K562 (cell line): ENCODE results near the gene NR2F2. TPM values are rescaled to one million over a fixed set of nuclear protein-coding genes. Genes with fewer than 3 reads are reported as not detected.
A peak's percentile ranks its signal among the peaks of the same experiment; 100 is the strongest.

Experiments
- CBFA2T2 ChIP-seq: fragments of 450-650 bp; conservative IDR thresholded peaks from 2 replicates; pipeline ENCODE4 v1.6.1; 2017; ENCODE audit warnings: mild to moderate bottlenecking
- CHD2 ChIP-seq: IDR thresholded peaks from 2 replicates; pipeline ENCODE4 v1.6.1; 2011; ENCODE audit warnings: low read depth, low read length
- EP400 ChIP-seq: fragments of 450-650 bp; IDR thresholded peaks from 2 replicates; pipeline ENCODE4 v1.6.1; 2017; ENCODE audit warnings: antibody characterized with exemption, mild to moderate bottlenecking, moderate library complexity
- HSF4 ChIP-seq: fragments of 250-450 bp; sonication (Bioruptor Pico); IDR thresholded peaks from 2 replicates; pipeline ENCODE4 v2.1.2; 2022; ENCODE audit warnings: mild to moderate bottlenecking, moderate library complexity, borderline replicate concordance
- MGA ChIP-seq: fragments of 450-650 bp; IDR thresholded peaks from 2 replicates; pipeline ENCODE4 v1.6.1; 2016; ENCODE audit warnings: mild to moderate bottlenecking, moderate library complexity
- NR2C1 ChIP-seq, 2 experiments: fragments of 450-650 bp; IDR thresholded peaks; 2 replicates each; pipeline ENCODE4 v1.6.1; 2017; ENCODE audit warnings: mild to moderate bottlenecking in 2 of 2, antibody characterized with exemption in 1 of 2, inconsistent platforms in 1 of 2, missing compliant biosample characterization in 1 of 2, missing genetic modification characterization in 1 of 2
- NRF1 ChIP-seq, 2 experiments: fragments of 450-650 bp; IDR thresholded peaks in 1 of 2; conservative IDR thresholded peaks in 1 of 2; 2 replicates each; pipeline ENCODE4 v1.6.1; 2014; ENCODE audit warnings: mild to moderate bottlenecking in 2 of 2
- POLR2G ChIP-seq: fragments of 200-400 bp; formaldehyde crosslinking; IDR thresholded peaks from 2 replicates; pipeline ENCODE4 v1.6.1; 2017; ENCODE audit warnings: low read depth, mild to moderate bottlenecking, antibody characterized with exemption, low read length, moderate library complexity
- PRPF4 ChIP-seq: fragments of 200-400 bp; formaldehyde crosslinking; IDR thresholded peaks from one replicate; pipeline ENCODE4 v1.6.1; 2017; ENCODE audit warnings: low read length, low read depth, mild to moderate bottlenecking; ENCODE audit not compliant: insufficient read depth, poor library complexity, severe bottlenecking
- RFX5 ChIP-seq: IDR thresholded peaks from 2 replicates; pipeline ENCODE4 v1.6.1; 2011; ENCODE audit warnings: low read depth, mild to moderate bottlenecking, improper control_type of control experiment, low read length
- SMARCB1 ChIP-seq: IDR thresholded peaks from 2 replicates; pipeline ENCODE4 v1.6.1; 2011; ENCODE audit warnings: improper control_type of control experiment, low read depth; ENCODE audit not compliant: insufficient read length
- SNIP1 ChIP-seq: fragments of 450-650 bp; IDR thresholded peaks from 2 replicates; pipeline ENCODE4 v1.7.1; 2017; ENCODE audit warnings: low read depth, mild to moderate bottlenecking
- ZNF347 ChIP-seq: fragments of 450-650 bp; formaldehyde crosslinking; IDR thresholded peaks from 2 replicates; pipeline ENCODE4 v1.4.0; 2020; ENCODE audit warnings: low read depth, mild to moderate bottlenecking, moderate library complexity
- polyA plus RNA-seq, 8 experiments: library from polyadenylated mRNA; depleted of rRNA in 4 of 8; stranded (reverse) in 5 of 8; unstranded in 3 of 8; fragments of >200 nt; fragmentation: Nextera tagmentation in 2 of 8; fragmentation: Illumina TruSeq in 1 of 8; extraction: Ambion mirVana in 2 of 8; extraction: Trizol in 1 of 8; gene quantifications; 2 replicates each; pipeline versions ENCODE4 v1.2.1 to v1.2.3, GENCODE V29; 2011 to 2014; ENCODE audit warnings: inconsistent platforms in 1 of 8, missing spikeins in 1 of 8
- total RNA-seq, 7 experiments: library from RNA; depleted of rRNA in 6 of 7; stranded (reverse); fragments of >200 nt in 6 of 7; fragmentation: Illumina TruSeq in 2 of 7; extraction: Trizol in 2 of 7; gene quantifications; 2 replicates each; pipeline versions ENCODE4 v1.2.1 to v1.2.3, GENCODE V29; 2011 to 2021; ENCODE audit warnings: low replicate concordance in 1 of 7
- TF ChIP-seq, protein P1 (sequence below): IDR thresholded peaks from 2 replicates; pipeline ENCODE4 v1.6.1; 2014; ENCODE audit warnings: antibody characterized with exemption

The NR2F2 gene
- total and polyA plus RNA-seq, 9 of the 15 experiments (the other 6 are each of a cell fraction or from before 2014, with no cell fraction given), result 6.0 to 51.8 (median 11.1) TPM

GRCh38 chr15:96330450-96331143 lies at the start of gene NR2F2 (continued):
- TF ChIP-seq MGA (no peak), EP400 (no peak), PRPF4 (no peak), ZNF347 (CRISPR knock-in tag) (no peak), CHD2 (no peak), SNIP1 (no peak), CBFA2T2 (no peak), HSF4 (CRISPR knock-in tag) (no peak), RFX5 (no peak), NRF1 (conservative IDR thresholded peaks at IDR 0.05 in 1 of 2, IDR thresholded peaks at IDR 0.05 in 1 of 2) (peak; percentile 72 to 76), POLR2G (peak; percentile 85), NR2C1 (IDR thresholded peaks at IDR 0.05) (peak; percentile 94), NR2C1 (tag; IDR thresholded peaks at IDR 0.05) (peak; percentile 94), SMARCB1 (no peak)
- TF ChIP-seq, protein P1, sequence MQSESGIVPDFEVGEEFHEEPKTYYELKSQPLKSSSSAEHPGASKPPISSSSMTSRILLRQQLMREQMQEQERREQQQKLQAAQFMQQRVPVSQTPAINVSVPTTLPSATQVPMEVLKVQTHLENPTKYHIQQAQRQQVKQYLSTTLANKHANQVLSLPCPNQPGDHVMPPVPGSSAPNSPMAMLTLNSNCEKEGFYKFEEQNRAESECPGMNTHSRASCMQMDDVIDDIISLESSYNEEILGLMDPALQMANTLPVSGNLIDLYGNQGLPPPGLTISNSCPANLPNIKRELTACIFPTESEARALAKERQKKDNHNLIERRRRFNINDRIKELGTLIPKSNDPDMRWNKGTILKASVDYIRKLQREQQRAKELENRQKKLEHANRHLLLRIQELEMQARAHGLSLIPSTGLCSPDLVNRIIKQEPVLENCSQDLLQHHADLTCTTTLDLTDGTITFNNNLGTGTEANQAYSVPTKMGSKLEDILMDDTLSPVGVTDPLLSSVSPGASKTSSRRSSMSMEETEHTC, result no peak
